ENCODE results near the gene ZNF446.
A peak's percentile ranks its signal among the peaks of the same experiment; 100 is the strongest.
"Not testable (repeated sequence)": the region's sequence is repeated elsewhere in the genome, so short reads cannot be mapped to it uniquely, and the experiment has no call there.

The ZNF446 gene

DNA sequence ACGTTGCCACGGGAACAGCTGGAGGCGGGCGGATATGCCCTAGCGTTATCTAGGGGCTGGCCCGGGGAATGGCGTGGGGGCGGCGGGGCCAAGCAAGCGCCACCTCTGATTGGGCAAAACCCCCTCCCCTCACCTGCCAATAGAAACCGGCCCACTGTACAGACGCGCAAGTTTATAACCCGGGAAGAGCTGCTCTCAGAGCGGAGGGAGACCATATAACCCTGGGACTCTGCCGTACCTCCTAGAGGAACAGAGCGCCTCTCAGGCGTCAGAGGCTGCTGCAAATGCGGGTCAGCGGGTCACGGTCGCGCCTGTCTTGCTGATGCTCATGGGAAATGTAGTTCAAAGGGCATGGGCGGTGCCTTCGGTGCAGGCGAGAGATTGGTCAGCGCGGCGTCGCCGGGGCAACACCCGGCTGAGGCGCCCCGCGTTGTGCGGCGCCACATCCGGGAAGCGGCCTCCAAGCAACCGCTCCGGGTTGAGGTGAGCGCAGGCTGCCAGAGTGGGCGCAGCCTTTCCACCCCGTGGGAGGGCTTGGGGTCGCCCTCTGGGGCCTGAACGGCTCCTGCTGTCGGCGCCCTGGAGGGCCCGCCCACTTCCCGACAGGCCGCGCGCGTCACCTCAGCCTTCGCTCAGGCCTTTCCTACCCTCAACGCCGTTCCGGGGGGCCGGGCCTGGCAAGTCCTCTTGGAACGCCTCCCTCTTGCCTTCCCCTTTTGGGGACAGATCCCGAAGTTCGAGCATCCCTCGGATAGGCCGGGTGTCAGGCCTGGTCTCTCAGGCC is at the start of gene ZNF446:
Gene ZNF446 (plus strand): TSS at position 639 of the 784 bp plus-strand sequence. CDS start 867 bp downstream, outside the sequence.
- peak; percentile 93 to 94 for DNase-seq (ENCODE audit: low read depth in 2 of 2)

DNA sequence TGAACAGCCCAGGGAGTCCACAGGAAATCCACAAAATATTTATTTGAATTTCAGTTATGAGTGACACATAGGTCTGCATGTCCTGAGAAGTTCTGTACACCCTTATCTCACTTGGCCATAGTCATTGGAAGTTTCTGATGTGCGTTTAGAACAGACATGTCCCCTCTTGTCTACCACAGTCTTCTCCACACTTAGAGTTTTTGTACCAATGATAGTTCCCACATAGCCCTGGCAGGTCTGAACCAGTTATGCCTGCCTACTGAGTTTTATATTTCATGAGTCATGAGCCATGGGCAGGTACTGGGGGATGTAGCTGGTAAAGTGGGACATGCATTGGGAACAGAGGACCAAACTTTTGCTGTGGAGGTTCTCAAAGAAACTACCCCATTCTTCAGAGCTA is 47.5 kb upstream of the ZNF446 start:
- DNase-seq (ENCODE audit: low read depth in 2 of 2): no peak

DNA sequence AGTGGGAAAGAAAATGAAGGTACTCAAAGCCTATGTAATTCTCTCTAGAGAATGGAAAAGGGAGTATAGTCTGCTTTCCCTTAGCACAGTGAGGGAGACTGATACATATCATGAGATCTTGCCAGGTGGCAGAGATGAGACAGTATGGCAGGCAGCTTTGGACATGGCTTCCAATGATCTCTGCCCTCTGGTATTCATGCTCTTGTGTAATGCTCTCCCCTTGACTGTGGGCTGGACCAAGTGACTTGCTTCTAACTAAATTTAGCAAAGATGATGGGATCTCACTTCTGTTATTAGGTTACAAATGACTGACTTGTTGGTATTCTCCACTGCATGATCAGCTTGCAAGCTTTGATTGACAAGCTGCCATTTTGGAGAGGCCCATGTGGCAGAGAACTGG is 46.4 kb upstream of the ZNF446 start:
- no peak for DNase-seq (ENCODE audit: low read depth in 2 of 2)

- DNase-seq (ENCODE audit: low read depth in 2 of 2): no peak
Measured at GRCh38 chr19:58434217-58434616, 41.9 kb upstream of the ZNF446 start.

GRCh38 chr19:58439576-58440554 is 36.3 kb upstream of the ZNF446 start, which contains the start of gene ZNF132:
Gene ZNF132, minus strand, starts transcription at chr19:58440153. Its CDS starts 332 bp downstream, at chr19:58439821.
- peak; percentile 88 to 95 for DNase-seq (ENCODE audit: low read depth in 2 of 2)

DNA sequence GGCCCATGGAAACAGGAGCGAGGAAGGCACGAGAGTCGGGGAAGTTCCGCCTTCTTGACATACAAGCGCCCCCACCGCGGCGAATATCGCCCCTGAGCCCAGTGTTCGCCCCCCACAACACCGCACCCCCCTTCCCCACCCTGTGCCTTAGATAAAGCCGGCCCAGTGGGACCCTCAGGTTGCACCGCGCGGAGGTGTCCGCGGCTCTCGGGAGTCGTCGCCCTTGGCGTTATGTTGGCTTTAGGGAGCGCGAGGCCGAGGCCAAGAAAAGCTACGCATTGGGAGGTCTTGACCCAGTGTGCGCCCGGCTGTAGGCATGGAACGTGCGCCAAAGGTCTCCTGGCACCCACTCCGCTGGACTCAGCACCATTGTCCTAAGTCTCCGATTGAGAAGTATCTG is 35.6 kb upstream of the ZNF446 start:
- DNase-seq (ENCODE audit: low read depth in 2 of 2): no peak

GRCh38 chr19:58442986-58443385 is 33.2 kb upstream of the ZNF446 start:
- not testable (repeated sequence) for DNase-seq (ENCODE audit: low read depth in 2 of 2)

DNA sequence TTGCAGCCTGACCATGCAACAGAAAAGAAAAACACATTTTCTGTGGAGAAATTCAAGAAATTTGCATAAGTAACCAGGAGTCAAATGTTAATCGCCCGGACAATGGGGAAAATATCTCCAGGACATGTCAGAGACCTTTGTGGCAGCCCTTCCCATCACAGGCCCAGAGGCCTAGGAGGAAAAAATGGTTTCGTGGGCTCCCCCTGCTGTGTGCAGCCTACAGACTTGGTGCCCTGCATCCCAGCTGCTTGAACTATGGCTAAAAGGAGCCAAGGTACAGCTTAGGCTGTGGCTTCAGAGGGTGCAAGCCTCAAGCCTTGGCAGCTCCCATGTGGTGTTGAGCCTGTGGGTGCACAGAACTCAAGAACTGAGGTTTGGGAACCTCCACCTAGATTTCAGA is 27.3 kb upstream of the ZNF446 start:
- not testable (repeated sequence) for DNase-seq (ENCODE audit: low read depth in 2 of 2)

GRCh38 chr19:58449980-58450379 is 26.2 kb upstream of the ZNF446 start:
- DNase-seq (ENCODE audit: low read depth in 2 of 2): not testable (repeated sequence)

- no peak for DNase-seq (ENCODE audit: low read depth in 2 of 2)
Measured at GRCh38 chr19:58450856-58451357, 25.2 kb upstream of the ZNF446 start.

DNA sequence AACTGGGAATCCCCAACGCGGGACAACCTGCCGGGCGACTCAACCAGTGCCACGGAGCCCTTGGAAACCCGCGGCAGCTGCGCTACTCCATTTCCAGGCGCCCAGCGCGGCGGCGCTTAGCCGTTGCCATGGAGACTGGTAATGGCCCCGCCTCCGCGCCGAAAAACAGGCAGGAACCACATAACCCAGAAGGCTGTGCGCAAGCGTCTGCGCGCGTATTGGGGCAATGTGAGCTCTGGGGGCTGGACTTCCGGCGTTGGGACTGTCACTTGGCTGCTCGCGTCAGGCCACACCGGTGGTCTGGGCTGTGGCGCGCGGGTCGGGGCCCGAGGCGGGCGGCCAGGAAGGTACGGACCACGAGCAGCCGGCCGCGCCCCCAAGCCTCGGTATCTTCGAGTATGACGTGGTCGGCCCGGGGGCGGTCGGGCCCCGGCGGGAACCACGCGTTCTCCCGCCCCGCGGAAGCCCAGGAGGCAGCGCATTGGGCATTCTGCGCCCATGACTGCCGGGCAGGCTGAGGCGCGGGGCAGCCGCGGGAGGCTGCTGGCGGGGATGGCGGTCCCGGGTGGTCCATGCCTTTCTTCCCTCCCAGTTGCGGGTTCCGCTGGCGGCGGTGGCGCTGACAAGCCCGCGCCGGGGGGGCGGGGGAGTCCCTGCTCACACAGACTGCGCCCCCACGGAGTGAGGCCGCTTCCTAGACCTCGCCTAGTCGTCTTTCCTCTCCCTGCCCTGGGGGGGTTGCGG is 24.6 kb upstream of the ZNF446 start, which contains the start of gene ZNF324B:
Gene ZNF324B (plus strand): TSS at position 265 of the 744 bp plus-strand sequence. CDS start 2,080 bp downstream, outside the sequence.
- DNase-seq (ENCODE audit: low read depth in 2 of 2): peak; percentile 90 to 93

- DNase-seq (ENCODE audit: low read depth in 2 of 2): no peak
Measured at GRCh38 chr19:58453743-58454142, 22.4 kb upstream of the ZNF446 start.

GRCh38 chr19:58455306-58455705 is 20.8 kb upstream of the ZNF446 start:
- DNase-seq (ENCODE audit: low read depth in 2 of 2): no peak

DNA sequence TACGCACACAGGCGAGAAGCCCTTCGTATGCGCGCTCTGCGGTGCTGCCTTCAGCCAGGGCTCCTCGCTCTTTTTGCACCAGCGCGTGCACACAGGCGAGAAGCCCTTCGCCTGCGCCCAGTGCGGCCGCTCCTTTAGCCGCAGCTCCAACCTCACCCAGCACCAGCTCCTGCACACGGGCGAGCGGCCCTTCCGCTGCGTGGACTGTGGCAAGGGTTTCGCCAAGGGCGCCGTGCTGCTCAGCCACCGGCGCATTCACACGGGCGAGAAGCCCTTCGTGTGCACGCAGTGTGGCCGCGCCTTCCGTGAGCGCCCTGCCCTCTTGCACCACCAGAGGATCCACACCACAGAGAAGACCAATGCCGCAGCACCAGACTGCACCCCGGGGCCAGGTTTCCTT is 20.0 kb upstream of the ZNF446 start:
- no peak for DNase-seq (ENCODE audit: low read depth in 2 of 2)

- DNase-seq (ENCODE audit: low read depth in 2 of 2): no peak
Measured at GRCh38 chr19:58460039-58460438, 16.1 kb upstream of the ZNF446 start.

- no peak for DNase-seq (ENCODE audit: low read depth in 2 of 2)
Measured at GRCh38 chr19:58466089-58466759, 9.9 kb upstream of the ZNF446 start.

DNA sequence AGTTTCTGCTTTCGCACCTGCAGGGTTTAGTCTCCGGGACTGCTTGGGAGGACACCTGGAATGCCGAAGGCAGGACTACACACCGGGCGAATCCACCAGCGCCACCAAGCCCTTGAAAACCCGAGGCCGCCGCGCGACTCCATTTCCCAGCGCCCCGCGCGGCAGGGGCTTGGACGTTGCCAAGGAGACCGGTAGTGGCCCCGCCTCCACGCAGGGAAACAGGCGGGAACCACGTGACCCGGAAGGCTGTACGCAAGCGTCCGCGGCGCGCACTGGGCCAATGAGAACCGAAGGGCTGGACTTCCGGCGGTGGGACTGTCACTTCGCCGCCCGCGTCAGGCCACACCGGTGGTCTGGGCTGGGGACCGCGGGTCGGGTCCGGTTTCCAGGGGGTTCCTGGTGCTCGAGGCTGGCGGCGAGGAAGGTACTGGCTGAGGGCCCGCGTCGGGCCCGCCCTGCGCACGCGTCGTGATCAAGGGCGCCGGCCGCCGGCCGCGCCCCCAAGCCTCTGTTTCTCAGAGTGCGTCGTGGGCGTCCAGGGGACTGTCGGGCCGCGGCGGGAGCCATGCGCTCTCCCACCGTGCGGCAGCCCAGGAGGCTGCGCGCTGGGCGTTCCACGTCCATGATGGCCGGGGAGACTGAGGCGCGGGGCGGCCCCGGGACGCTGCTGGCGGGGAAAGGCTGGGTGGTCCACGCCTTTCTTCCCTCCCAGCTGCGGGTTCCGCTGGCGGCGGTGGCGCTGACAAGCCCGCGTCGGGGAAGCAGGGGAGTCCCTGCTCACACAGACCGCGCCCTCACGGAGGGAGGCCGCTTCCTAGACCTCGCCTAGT is 9.2 kb upstream of the ZNF446 start, which contains the start of gene ZNF324:
Gene ZNF324 (plus strand): TSS at position 321 of the 830 bp plus-strand sequence. CDS start 2,106 bp downstream, outside the sequence.
- peak; percentile 93 to 94 for DNase-seq (ENCODE audit: low read depth in 2 of 2)

- no peak for DNase-seq (ENCODE audit: low read depth in 2 of 2)
Measured at GRCh38 chr19:58468216-58468839, 7.8 kb upstream of the ZNF446 start.

All from stimulated activated CD8-positive, alpha-beta memory T cell treated with anti-CD3 and anti-CD28 coated beads, Interleukin-15, amount 100 ng/mL, for 4 hours (primary cell).